KMS-11 (cell line): ENCODE results near the gene YPEL3.

Experiments used
- H2AFZ ChIP-seq: fragments of 200-600 bp; sonication (generic); 2 replicates; pipeline ENCODE4 v1.6.1; 2016; ENCODE audit warnings: antibody characterized with exemption, mixed run types, low read depth
- H3K27ac ChIP-seq: fragments of 200-600 bp; sonication (generic); 2 replicates; pipeline ENCODE4 v1.6.1; 2016; ENCODE audit warnings: mild to moderate bottlenecking, mixed run types
- H3K27me3 ChIP-seq: fragments of 200-600 bp; sonication (generic); 2 replicates; pipeline ENCODE4 v1.6.1; 2017; ENCODE audit warnings: mild to moderate bottlenecking, low read depth, mixed run types, moderate library complexity; ENCODE audit not compliant: insufficient read depth
- H3K36me3 ChIP-seq: fragments of 200-600 bp; sonication (generic); 2 replicates; pipeline ENCODE4 v1.6.1; 2017; ENCODE audit warnings: mild to moderate bottlenecking, mixed run types; ENCODE audit not compliant: insufficient read depth
- H3K4me1 ChIP-seq: fragments of 200-600 bp; sonication (generic); 2 replicates; pipeline ENCODE4 v1.6.1; 2016; ENCODE audit warnings: mild to moderate bottlenecking, low read depth, mixed run types; ENCODE audit not compliant: poor library complexity, severe bottlenecking
- H3K4me2 ChIP-seq: fragments of 200-600 bp; sonication (generic); 2 replicates; pipeline ENCODE4 v1.7.0; 2016; ENCODE audit warnings: mild to moderate bottlenecking, mixed run types
- H3K4me3 ChIP-seq: fragments of 200-600 bp; sonication (generic); IDR thresholded peaks from 2 replicates; pipeline ENCODE4 v1.6.1; 2017; ENCODE audit warnings: low read depth, low read length, mixed read lengths; ENCODE audit not compliant: insufficient read depth
- H3K79me2 ChIP-seq: fragments of 200-600 bp; sonication (generic); 2 replicates; pipeline ENCODE4 v1.6.1; 2016; ENCODE audit warnings: low read depth, mixed run types; ENCODE audit not compliant: insufficient read depth
- H3K9ac ChIP-seq: fragments of 200-600 bp; sonication (generic); 2 replicates; pipeline ENCODE4 v1.6.1; 2016; ENCODE audit warnings: mild to moderate bottlenecking, mixed run types
- H4K20me1 ChIP-seq: fragments of 200-600 bp; sonication (generic); 2 replicates; pipeline ENCODE4 v1.6.1; 2016; ENCODE audit warnings: mild to moderate bottlenecking, mixed run types; ENCODE audit not compliant: insufficient read depth
- CTCF ChIP-seq: fragments of 200-600 bp; sonication (generic); conservative IDR thresholded peaks from 2 replicates; pipeline ENCODE4 v1.6.1; 2017; ENCODE audit warnings: low read depth, mild to moderate bottlenecking, antibody characterized with exemption, low read length, moderate library complexity, mixed read lengths

YPEL3 gene

GRCh38 chr16:30077656-30078055 lies 18.4 kb downstream of the YPEL3 start:
- Histone ChIP-seq H3K9ac (no peak overlapping the region), H3K79me2 (peaks cover 39% of the 10 kb centered on the region), H3K4me1 (peaks cover 20% of the 10 kb centered on the region), H3K36me3 (peaks cover 3% of the 10 kb centered on the region; the same call in 1 of the 2 replicates), H2AFZ (no peak overlapping the region), H4K20me1 (no peaks in the 10 kb centered on the region), H3K4me3 (no peak overlapping the region), H3K27me3 (no peaks in the 10 kb centered on the region), H3K27ac (no peak overlapping the region), H3K4me2 (peak overlapping the region; percentile 98; the same call in 1 of the 2 replicates)
- no peak for TF ChIP-seq CTCF

- Histone ChIP-seq H3K4me1 (peaks cover 20% of the 10 kb centered on the region), H3K4me3 (peak overlapping the region; percentile 40), H4K20me1 (no peaks in the 10 kb centered on the region), H3K4me2 (peak overlapping the region; percentile 98), H3K27ac (peak overlapping the region; percentile 60), H3K9ac (peak overlapping the region; percentile 64), H2AFZ (peak overlapping the region; percentile 63; the same call in 1 of the 2 replicates), H3K36me3 (peaks cover 14% of the 10 kb centered on the region; the same call in 1 of the 2 replicates), H3K79me2 (peaks cover 39% of the 10 kb centered on the region), H3K27me3 (no peaks in the 10 kb centered on the region)
- TF ChIP-seq CTCF: no peak
These were observed 19.7 kb downstream of the YPEL3 start for GRCh38 chr16:30076276-30076791.

- H3K4me2 ChIP-seq: peak within 1 kb of the TSS; percentile 98
- H3K79me2 ChIP-seq: peaks cover 39% of the 10 kb centered on the region
- H3K4me3 ChIP-seq: peak within 1 kb of the TSS; percentile 40
- H3K4me1 ChIP-seq: peaks cover 20% of the 10 kb centered on the region
- peak within 1 kb of the TSS; percentile 64 for H3K9ac ChIP-seq
- H2AFZ ChIP-seq: peak within 1 kb of the TSS; percentile 63
- H4K20me1 ChIP-seq: no peaks in the 10 kb centered on the region
- H3K27me3 ChIP-seq: no peaks in the 10 kb centered on the region
- peaks cover 17% of the 10 kb centered on the region; the same call in 1 of the 2 replicates for H3K36me3 ChIP-seq
- TF ChIP-seq CTCF: 0 out of 2 replicates have a peak, but pooled peaks have one; percentile 14
- peak within 1 kb of the TSS; percentile 60 for H3K27ac ChIP-seq
These were observed 20.3 kb downstream of the YPEL3 start, which contains the start of gene PPP4C for GRCh38 chr16:30075503-30076275. PPP4C (plus strand) TSS chr16:30075994; CDS start chr16:30076378, 384 bp downstream.

- Histone ChIP-seq H3K4me3 (no peak overlapping the region), H4K20me1 (peaks cover 7% of the 10 kb centered on the region; the same call in 1 of the 2 replicates), H3K4me2 (no peak overlapping the region), H3K79me2 (peaks cover 28% of the 10 kb centered on the region), H2AFZ (no peak overlapping the region), H3K36me3 (peaks cover 39% of the 10 kb centered on the region; the same call in 1 of the 2 replicates), H3K4me1 (peaks cover 25% of the 10 kb centered on the region), H3K27ac (no peak overlapping the region), H3K27me3 (no peaks in the 10 kb centered on the region), H3K9ac (no peak overlapping the region)
- TF ChIP-seq CTCF: no peak
These were observed 25.5 kb downstream of the YPEL3 start for GRCh38 chr16:30070490-30070889.
